Upper lobe of right lung (tissue), 1 donor: ENCODE results near the gene SARDH. TPM values are rescaled to one million over a fixed set of nuclear protein-coding genes. Genes with fewer than 3 reads are reported as not detected.
"Not testable (repeated sequence)": the region's sequence is repeated elsewhere in the genome, so short reads cannot be mapped to it uniquely, and the experiment has no call there.

Experiments
- ATAC-seq: fragments of 200-7000 bp; cut with Tn5 transposase; one replicate; pipeline ENCODE4 v1.9.1; 2020; ENCODE audit warnings: mild to moderate bottlenecking, moderate library complexity
- DNase-seq: peaks from one replicate; pipeline ENCODE4 v3.0.0-alpha.2; 2020
- H3K27ac ChIP-seq: fragments of 200-600 bp; one replicate; pipeline ENCODE4 v1.8.0; 2022
- H3K27me3 ChIP-seq: fragments of 200-600 bp; one replicate; pipeline ENCODE4 v1.8.0; 2022; ENCODE audit warnings: mild to moderate bottlenecking
- H3K36me3 ChIP-seq: fragments of 200-600 bp; one replicate; pipeline ENCODE4 v1.8.0; 2022
- H3K4me1 ChIP-seq: fragments of 200-600 bp; one replicate; pipeline ENCODE4 v1.8.0; 2022
- H3K4me3 ChIP-seq: fragments of 200-600 bp; one replicate; pipeline ENCODE4 v1.8.0; 2022; ENCODE audit warnings: mild to moderate bottlenecking
- H3K9me3 ChIP-seq: fragments of 200-600 bp; one replicate; pipeline ENCODE4 v1.8.0; 2022
- CTCF ChIP-seq: fragments of 200-600 bp; IDR thresholded peaks from one replicate; pipeline ENCODE4 v1.8.0; 2022; ENCODE audit warnings: antibody characterized with exemption
- intact Hi-C: fragments of 100-400 bp; cut with DNase I; formaldehyde crosslinking; loops from one replicate; pipeline ENCODE4 v1.11.0; 2022
- total RNA-seq: library from RNA; stranded (reverse); fragmentation: NEBNext Ultra II Directional; extraction: Animal tissue kit (Norgen Biotek cat#: 25700); gene quantifications from one replicate; pipeline ENCODE4 v1.2.1, GENCODE V29; 2021
- donor health status: DM: no; HTN: yes; CAD: no; lungs with severe emphysema.

The SARDH gene
- total RNA-seq, 1 donor from 2014 or later, result 6.8 TPM

DNA sequence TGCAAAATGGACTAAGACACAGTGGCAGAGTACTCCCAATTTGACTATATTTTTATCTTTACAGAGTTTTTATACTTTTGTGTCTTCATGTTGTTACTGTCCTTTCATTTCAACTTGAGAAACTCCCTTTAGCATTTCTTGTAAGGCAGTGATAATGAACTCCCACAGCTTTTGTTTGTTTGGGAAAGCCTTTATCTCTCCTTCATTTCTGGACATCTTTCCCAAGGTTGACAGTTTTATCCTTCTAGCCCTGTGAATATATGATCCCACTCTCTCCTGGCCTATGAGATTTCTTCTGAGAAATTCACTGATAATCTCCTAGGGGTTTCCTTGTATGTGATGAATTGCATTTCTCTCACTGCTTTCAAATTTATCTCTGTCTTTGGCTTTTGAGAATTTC lies 9.2 kb upstream of the SARDH start:
- no peak for DNase-seq
- no peak for TF ChIP-seq CTCF

GRCh38 chr9:133744528-133744927 lies 6.4 kb upstream of the SARDH start:
- H3K27me3 ChIP-seq, H3K36me3 ChIP-seq, H3K4me3 ChIP-seq, H3K9me3 ChIP-seq, H3K27ac ChIP-seq, H3K4me1 ChIP-seq, DNase-seq, ATAC-seq, intact Hi-C loops: not testable (repeated sequence)

More for the DNA sequence above, 9.2 kb upstream of the SARDH start:
- H3K36me3 ChIP-seq, result no peaks in the 10 kb centered on the region
- no peak for ATAC-seq
- intact Hi-C loops, result no loop called here
- H3K9me3 ChIP-seq, result no peaks in the 10 kb centered on the region
- H3K4me1 ChIP-seq, result no peaks in the 10 kb centered on the region
- H3K27me3 ChIP-seq, result peaks cover 10% of the 10 kb centered on the region
- no peak overlapping the region for H3K27ac ChIP-seq
- H3K4me3 ChIP-seq, result no peak overlapping the region

DNA sequence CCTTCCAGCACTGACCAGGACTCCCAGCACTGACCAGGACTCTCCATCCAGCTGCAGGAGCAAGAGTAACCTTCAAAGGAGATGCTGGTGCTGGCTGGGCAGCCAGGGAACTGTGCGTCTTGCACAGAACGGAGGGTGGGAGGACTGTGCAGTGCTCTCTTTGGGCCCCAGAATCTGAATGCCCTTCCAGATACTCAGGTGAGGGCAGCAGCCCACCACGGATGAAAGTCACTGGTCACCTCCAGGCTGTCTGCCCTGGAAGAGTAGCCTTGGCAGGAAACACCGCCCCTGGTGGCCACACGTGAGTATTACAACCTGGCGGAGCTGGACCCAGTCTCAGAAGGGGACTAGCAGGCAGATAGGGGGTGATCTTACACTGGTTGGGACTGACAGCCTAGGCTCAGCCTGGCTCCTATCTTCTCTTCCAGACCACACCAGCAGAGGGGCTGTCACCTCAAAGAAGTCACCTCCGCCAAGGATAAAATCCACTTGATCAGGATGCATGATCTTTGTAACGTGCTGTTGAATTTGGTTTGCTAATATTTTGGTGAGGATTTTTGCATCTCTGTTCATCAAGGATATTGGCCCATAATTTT lies 4.8 kb upstream of the SARDH start:
- intact Hi-C loops, result no loop called here
- ATAC-seq (peak; percentile 86), DNase-seq (peak; percentile 84)
- Histone ChIP-seq H3K4me1 (peaks cover 5% of the 10 kb centered on the region), H3K9me3 (no peaks in the 10 kb centered on the region), H3K27me3 (peaks cover 5% of the 10 kb centered on the region), H3K27ac (peak overlapping the region; percentile 0), H3K36me3 (no peaks in the 10 kb centered on the region), H3K4me3 (no peak overlapping the region)
- peak; percentile 100 for TF ChIP-seq CTCF

DNA sequence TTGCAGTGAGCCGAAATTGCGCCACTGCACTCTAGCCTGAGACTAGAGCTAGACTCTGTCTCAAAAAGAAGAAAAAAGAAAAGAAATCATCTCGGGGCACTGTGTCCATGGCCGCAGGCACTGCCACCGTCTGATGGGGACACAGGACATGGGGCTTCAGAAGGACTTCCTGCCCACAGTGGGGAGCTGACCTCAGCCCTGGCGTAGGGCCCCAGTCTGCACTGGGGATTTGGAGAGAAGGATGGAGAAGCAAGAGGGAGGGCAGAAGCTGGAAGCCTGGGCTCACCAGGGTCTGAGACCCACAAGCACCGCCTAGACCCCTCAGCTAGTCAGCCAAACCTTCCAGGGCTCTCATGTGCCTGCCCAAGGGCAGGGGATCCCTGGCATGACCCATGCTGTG lies 4.1 kb upstream of the SARDH start:
- DNase-seq, result peak; percentile 51
- intact Hi-C loops, result no loop called here
- H3K4me1 ChIP-seq, result peaks cover 12% of the 10 kb centered on the region
- H3K36me3 ChIP-seq, result no peaks in the 10 kb centered on the region
- no peak overlapping the region for H3K27ac ChIP-seq
- no peak for TF ChIP-seq CTCF
- H3K4me3 ChIP-seq, result no peak overlapping the region
- no peaks in the 10 kb centered on the region for H3K9me3 ChIP-seq
- no peak for ATAC-seq
- H3K27me3 ChIP-seq, result peaks cover 5% of the 10 kb centered on the region

GRCh38 chr9:133741716-133742115 lies 3.6 kb upstream of the SARDH start:
- TF ChIP-seq CTCF, result no peak
- Histone ChIP-seq H3K4me1 (peaks cover 13% of the 10 kb centered on the region), H3K4me3 (no peak overlapping the region), H3K36me3 (no peaks in the 10 kb centered on the region), H3K27ac (no peak overlapping the region), H3K9me3 (no peaks in the 10 kb centered on the region), H3K27me3 (peaks cover 5% of the 10 kb centered on the region)
- ATAC-seq (no peak), DNase-seq (no peak)
- intact Hi-C loops, result no loop called here

DNA sequence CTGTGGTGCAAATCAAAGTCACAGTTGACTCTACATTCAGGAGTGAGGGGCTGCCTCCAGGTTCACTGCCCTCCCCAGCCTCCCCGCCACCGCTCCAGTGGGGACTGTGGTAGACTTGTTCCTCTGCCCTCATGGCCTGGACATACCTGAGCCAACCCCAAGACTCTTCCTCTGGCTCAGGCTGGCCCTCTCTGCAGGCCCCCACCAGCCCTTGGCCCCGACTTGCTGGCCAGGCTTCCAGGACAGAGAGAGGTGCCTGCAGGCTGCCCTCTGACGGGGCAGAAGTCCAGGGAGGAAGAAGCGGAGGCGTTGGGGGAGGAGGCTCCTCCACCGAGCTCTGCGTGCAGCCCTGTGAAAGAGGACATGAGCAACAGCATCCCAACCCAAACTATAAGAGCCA lies 2.8 kb upstream of the SARDH start:
- Histone ChIP-seq H3K9me3 (no peaks in the 10 kb centered on the region), H3K27me3 (no peaks in the 10 kb centered on the region), H3K4me3 (no peak overlapping the region), H3K27ac (no peak overlapping the region), H3K36me3 (no peaks in the 10 kb centered on the region), H3K4me1 (peaks cover 13% of the 10 kb centered on the region)
- intact Hi-C loops, result no loop called here
- DNase-seq (peak; percentile 52), ATAC-seq (no peak)
- no peak for TF ChIP-seq CTCF
